GM12872 (cell line): ENCODE measurements around the gene MBOAT7.

Experiments
- CTCF ChIP-seq: IDR thresholded peaks from 3 replicates; pipeline ENCODE4 v1.5.1; 2011; ENCODE audit warnings: low read depth, mild to moderate bottlenecking, low read length, moderate library complexity; ENCODE audit not compliant: insufficient read depth

Gene MBOAT7

GRCh38 chr19:54142166-54142780, 47.1 kb downstream of the MBOAT7 start:
- TF ChIP-seq CTCF: no peak

GRCh38 chr19:54141356-54141755, 48.0 kb downstream of the MBOAT7 start:
- TF ChIP-seq CTCF: no peak

GRCh38 chr19:54138489-54139256, 50.7 kb downstream of the MBOAT7 start:
- TF ChIP-seq CTCF: no peak

- TF ChIP-seq CTCF: no peak
Measured at GRCh38 chr19:54137699-54138488, 51.5 kb downstream of the MBOAT7 start, which contains the start of gene CNOT3. Gene CNOT3 (plus strand): TSS chr19:54137762. CDS start chr19:54142979, 5,217 bp downstream.

- TF ChIP-seq CTCF: no peak
Measured at GRCh38 chr19:54136864-54137698, 52.3 kb downstream of the MBOAT7 start.

- no peak for TF ChIP-seq CTCF
Measured at GRCh38 chr19:54136086-54136863, 53.1 kb downstream of the MBOAT7 start.
